Measurements from ENCODE around the gene PARD3B. TPM values are rescaled to one million over a fixed set of nuclear protein-coding genes. Genes with fewer than 3 reads are reported as not detected.

The PARD3B gene
- total and polyA plus RNA-seq, 5 donors: 3.0 to 18.6 (median 15.6) TPM

DNA sequence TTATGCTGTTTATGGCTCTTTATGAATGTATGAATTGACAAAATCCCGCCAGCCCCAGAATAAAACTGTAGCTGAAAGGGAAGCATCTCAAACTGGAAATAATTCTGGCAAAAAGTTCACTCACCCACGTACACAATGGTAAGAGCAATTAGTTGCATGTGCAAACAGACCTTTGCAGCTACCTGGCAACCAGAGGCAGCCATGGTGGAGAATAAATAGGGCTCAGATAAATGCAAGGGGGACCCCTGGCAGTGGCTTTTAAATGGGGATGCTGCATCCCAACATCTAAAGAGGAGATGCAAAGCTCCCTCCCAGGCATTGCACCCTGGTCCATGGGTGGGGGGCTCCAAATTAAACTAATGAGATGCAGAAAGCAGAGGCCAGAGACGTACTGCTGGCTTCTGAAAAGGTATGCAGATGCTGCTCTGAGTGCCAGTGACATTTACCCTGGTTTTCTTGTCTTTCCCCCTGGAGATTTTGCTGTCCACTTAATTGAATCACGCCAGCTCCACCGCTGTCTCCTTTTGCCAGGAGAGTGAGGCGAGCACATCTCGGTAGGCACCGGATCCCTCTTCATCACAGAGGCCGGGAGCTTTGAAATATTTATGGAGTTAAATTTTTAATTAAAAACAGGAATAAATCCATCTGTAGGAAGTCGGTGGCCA lies 1010.4 kb downstream of the PARD3B start:
- H3K27ac ChIP-seq (ENCODE audit: low read length): no peak overlapping the region
- H3K9me3 ChIP-seq (ENCODE audit: control insufficient read depth, low read length): no peaks in the 10 kb centered on the region
- H3K4me3 ChIP-seq (ENCODE audit: low read length): no peak overlapping the region
- DNase-seq (no peak), ATAC-seq (no peak)
- H3K27me3 ChIP-seq (ENCODE audit: control insufficient read depth, insufficient read depth): no peaks in the 10 kb centered on the region
- 95% methylated on average over 10 of the region's 10 CpGs for WGBS
- no peaks in the 10 kb centered on the region for H3K4me1 ChIP-seq (ENCODE audit: control insufficient read depth, insufficient read depth, low read length)
- intact Hi-C loops (cut with DNase I): no loop called here

DNA sequence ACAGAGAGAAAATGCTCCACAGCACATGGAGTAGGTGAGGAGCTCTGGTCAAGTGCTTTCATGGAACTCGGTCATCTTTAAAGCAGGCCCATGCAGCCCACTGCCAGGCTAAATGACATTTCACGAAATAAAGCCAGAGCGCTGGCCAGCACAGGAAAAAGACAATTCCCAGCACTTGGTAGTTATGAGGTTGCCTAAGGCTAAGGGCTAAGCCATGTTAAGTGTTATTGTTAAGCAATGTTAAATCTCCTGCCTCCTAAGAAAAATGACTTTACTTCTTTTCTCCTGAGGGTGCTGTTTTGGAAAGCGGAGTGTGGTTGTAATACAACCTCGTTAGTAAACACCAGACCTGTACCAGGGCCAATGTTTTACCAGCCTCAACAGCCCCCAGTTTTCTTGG lies 1011.1 kb downstream of the PARD3B start:
- H3K27ac ChIP-seq (ENCODE audit: low read length): no peak overlapping the region
- H3K27me3 ChIP-seq (ENCODE audit: control insufficient read depth, insufficient read depth): no peaks in the 10 kb centered on the region
- ATAC-seq: no peak
- no peaks in the 10 kb centered on the region for H3K4me1 ChIP-seq (ENCODE audit: control insufficient read depth, insufficient read depth, low read length)
- H3K9me3 ChIP-seq (ENCODE audit: control insufficient read depth, low read length): no peaks in the 10 kb centered on the region
- intact Hi-C loops (cut with DNase I): no loop called here
- H3K4me3 ChIP-seq (ENCODE audit: low read length): no peak overlapping the region
- 94% methylated on average over 5 of the region's 5 CpGs for WGBS
- no peak for DNase-seq

DNA sequence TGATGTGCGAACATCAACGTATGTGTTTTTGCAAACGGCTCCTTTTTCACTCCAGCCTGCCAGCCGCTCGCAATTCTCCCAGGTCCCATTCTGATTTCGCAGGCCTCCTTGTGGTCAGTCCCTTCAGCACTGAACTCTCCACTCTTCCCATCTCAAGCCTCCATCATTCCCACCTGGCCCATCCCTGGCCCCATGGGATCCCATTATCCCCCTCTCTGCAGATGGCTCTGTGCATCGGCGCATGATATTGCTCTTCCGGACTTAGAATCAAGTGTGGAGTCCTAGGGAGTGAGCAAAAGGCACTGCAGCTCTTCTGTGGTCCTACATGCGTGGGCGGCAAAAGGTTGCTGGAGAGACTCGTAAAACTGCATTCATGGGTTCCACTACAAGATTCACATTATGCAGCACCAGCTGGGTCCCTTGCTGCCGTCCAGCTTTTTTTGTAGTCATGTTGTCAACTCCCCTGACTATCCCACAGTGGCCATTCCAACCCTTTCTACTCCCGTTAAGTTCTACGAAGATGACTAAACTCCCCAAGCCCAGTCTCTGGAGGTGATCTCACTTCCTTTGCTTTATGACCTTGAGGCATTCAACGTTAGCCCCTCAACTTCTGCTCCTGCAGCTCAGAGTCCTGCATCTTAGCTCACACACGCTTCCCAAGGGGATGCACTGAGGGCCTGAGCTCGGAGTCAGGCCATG lies 1011.7 kb downstream of the PARD3B start:
- Histone ChIP-seq H3K4me1 (ENCODE audit: control insufficient read depth, insufficient read depth, low read length) (no peaks in the 10 kb centered on the region), H3K27ac (ENCODE audit: low read length) (no peak overlapping the region), H3K9me3 (ENCODE audit: control insufficient read depth, low read length) (no peaks in the 10 kb centered on the region), H3K4me3 (ENCODE audit: low read length) (no peak overlapping the region), H3K27me3 (ENCODE audit: control insufficient read depth, insufficient read depth) (no peaks in the 10 kb centered on the region)
- 88% methylated on average over 18 of the region's 18 CpGs for whole genome bisulfite sequencing
- peak in 1 of 3 donors; percentile 18 for DNase-seq
- ATAC-seq: no peak
- intact Hi-C loops (cut with DNase I): no loop called here

DNA sequence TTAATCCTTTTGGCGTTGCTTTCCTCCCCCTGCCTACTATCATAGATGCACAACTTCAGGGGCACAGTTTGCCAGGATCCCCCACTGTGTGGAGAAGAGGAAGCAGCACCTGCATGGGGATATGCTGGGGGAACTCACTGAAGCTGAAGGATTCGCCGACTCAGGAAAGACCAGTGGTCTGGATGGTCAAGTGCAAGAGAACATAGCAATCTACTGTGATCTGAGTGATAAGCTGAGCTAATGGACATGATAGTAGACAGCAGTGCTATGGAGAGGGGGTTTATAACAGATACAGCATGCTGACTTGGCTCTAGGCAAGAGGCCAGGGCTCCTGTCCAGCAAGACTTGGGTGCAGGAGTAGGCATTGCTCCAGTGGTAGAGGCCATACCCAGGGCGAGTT lies 1012.6 kb downstream of the PARD3B start:
- DNase-seq (peak in 1 of 3 donors; percentile 54), ATAC-seq (no peak)
- no peaks in the 10 kb centered on the region for H3K4me1 ChIP-seq (ENCODE audit: control insufficient read depth, insufficient read depth, low read length)
- no peak overlapping the region for H3K4me3 ChIP-seq (ENCODE audit: low read length)
- no peak overlapping the region for H3K27ac ChIP-seq (ENCODE audit: low read length)
- no peaks in the 10 kb centered on the region for H3K27me3 ChIP-seq (ENCODE audit: control insufficient read depth, insufficient read depth)
- 95% methylated on average over 4 of the region's 4 CpGs for WGBS
- intact Hi-C loops (cut with DNase I): no loop called here
- no peaks in the 10 kb centered on the region for H3K9me3 ChIP-seq (ENCODE audit: control insufficient read depth, low read length)

DNA sequence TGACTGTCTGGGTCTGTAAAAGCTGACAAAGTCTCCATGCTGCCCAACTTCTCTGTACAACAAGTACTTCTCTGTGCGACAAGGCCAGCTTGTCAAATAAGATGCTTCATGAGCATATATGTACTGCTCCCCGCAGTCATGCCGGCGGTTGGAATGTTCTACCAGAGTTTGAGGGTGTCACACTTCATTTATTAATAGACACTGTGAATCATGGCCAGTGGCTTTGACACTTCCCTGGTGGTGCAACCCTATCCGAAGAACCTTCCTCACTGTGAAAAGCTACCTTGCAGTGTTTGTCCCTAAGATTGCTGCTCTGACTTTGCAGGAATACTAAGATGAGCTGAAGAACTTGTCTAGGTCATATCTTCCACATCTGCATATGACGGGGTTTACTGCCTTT lies 1016.2 kb downstream of the PARD3B start:
- Histone ChIP-seq H3K4me1 (ENCODE audit: control insufficient read depth, insufficient read depth, low read length) (no peaks in the 10 kb centered on the region), H3K9me3 (ENCODE audit: control insufficient read depth, low read length) (no peaks in the 10 kb centered on the region), H3K4me3 (ENCODE audit: low read length) (no peak overlapping the region), H3K27me3 (ENCODE audit: control insufficient read depth, insufficient read depth) (no peaks in the 10 kb centered on the region), H3K27ac (ENCODE audit: low read length) (no peak overlapping the region)
- WGBS: 86% methylated on average over 6 of the region's 6 CpGs
- intact Hi-C loops (cut with DNase I): no loop called here
- DNase-seq (no peak), ATAC-seq (no peak)

DNA sequence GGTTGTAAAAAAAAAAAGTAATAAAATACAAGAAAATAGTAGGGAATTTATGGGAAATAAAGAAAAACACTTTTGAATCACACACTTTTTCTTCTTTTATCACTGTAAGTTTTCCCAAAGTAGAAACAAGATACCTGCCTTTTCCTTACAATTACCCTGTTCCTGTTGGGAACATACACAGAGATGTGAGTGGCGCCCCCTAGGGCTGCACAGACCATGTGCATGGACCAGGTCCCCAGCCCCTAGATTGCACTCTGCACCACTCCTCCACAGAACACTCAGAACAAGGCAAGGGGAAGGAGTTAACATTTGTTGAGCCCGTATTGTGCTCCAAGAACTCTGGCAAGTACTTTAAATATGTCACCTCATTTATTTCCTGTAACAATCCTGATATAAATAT lies 1018.4 kb downstream of the PARD3B start:
- DNase-seq (peak in 2 of 3 donors; percentile 54 to 72), ATAC-seq (no peak)
- Histone ChIP-seq H3K9me3 (ENCODE audit: control insufficient read depth, low read length) (no peaks in the 10 kb centered on the region), H3K27ac (ENCODE audit: low read length) (no peak overlapping the region), H3K4me3 (ENCODE audit: low read length) (no peak overlapping the region), H3K27me3 (ENCODE audit: control insufficient read depth, insufficient read depth) (no peaks in the 10 kb centered on the region), H3K4me1 (ENCODE audit: control insufficient read depth, insufficient read depth, low read length) (no peaks in the 10 kb centered on the region)
- 53% methylated on average over 2 of the region's 2 CpGs for WGBS
- intact Hi-C loops (cut with DNase I): no loop called here

DNA sequence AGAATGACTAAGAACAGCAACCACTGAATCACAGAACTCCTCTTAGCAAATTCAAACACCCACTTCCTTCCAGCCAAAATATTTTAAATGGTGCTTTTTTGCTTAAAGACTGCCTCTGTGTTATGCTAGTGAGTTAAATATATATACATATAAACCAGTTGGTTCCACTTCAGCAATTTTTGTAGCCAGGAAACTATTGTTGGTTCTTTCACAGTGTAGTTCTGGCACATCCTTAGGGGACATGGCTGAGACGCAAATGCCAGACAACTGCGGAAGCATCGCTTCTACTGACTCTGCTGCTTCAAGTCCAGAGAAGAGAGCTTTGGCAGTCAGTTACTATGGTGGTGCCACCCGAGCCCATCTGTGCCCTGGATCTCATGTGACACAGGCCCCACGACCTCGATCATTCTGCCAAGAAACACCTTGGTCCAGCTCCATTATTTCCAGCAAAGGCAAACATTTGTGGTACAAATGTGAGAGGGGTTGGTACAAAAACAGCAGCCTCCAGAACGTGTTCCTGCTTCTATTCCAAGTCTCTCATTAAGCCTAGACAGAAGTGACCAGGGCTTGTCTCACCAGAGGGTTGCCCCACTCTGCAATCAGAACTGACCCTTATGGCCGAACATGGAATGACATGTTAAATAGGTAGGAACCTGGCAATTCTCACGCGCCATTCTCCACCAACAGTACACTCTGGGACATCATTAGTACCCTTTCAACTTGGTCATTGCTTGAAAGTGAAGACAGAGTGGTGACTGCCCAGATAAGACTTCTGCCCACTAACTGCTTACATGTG lies 1019.3 kb downstream of the PARD3B start:
- no peaks in the 10 kb centered on the region for H3K9me3 ChIP-seq (ENCODE audit: control insufficient read depth, low read length)
- WGBS: 75% methylated on average over 10 of the region's 10 CpGs
- no peak overlapping the region for H3K4me3 ChIP-seq (ENCODE audit: low read length)
- DNase-seq (peak in 1 of 3 donors; percentile 11), ATAC-seq (no peak)
- H3K27ac ChIP-seq (ENCODE audit: low read length): no peak overlapping the region
- intact Hi-C loops (cut with DNase I): no loop called here
- H3K4me1 ChIP-seq (ENCODE audit: control insufficient read depth, insufficient read depth, low read length): no peaks in the 10 kb centered on the region
- no peaks in the 10 kb centered on the region for H3K27me3 ChIP-seq (ENCODE audit: control insufficient read depth, insufficient read depth)

DNA sequence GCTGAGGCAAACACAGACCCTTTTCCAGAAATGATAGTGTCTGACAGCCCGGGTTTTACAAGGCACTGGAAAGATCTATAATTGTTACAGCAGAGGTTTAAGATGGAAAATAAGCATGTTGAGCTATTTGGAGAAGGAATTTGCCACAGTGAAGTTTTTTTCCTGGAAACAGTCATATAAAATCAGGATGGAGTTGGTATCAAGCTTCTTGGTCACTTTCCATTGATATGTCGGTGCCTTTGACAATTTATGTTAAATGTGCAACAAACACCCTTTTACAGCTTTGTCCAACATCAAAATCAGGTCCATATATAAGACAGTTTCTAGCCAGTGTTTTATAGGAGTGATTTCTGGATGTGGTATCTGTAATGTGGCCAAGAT lies 1019.9 kb downstream of the PARD3B start:
- Histone ChIP-seq H3K4me1 (ENCODE audit: control insufficient read depth, insufficient read depth, low read length) (no peaks in the 10 kb centered on the region), H3K27me3 (ENCODE audit: control insufficient read depth, insufficient read depth) (no peaks in the 10 kb centered on the region), H3K4me3 (ENCODE audit: low read length) (no peak overlapping the region), H3K27ac (ENCODE audit: low read length) (no peak overlapping the region), H3K9me3 (ENCODE audit: control insufficient read depth, low read length) (no peaks in the 10 kb centered on the region)
- intact Hi-C loops (cut with DNase I): no loop called here
- 43% methylated on average over 2 of the region's 2 CpGs for WGBS
- no peak for DNase-seq
- ATAC-seq: no peak

DNA sequence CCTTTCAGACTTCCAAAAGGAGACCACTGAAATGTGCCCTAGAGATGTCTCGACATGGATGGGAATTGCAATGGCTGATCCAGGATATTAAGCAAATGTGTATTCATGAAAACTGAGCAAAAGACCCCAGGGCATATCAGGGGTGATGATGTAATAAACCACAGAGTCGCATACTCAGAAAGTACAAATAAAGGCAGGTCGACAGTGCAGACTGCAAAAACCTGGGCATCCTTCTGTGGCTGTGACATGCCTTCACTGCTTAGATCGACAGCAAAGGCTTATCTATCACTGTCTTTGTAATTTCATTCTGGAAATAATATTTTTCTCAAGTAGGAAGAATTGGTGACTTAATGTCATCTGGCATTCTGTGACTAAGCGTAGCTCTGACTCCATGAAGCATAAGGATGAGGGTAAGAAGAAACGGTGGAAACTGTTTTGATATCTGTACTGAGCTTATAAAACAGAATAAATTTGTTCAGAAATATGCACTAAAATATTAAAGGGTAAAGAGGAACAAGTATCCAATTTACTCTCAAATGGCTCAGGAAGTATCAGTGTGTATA lies 1021.4 kb downstream of the PARD3B start:
- intact Hi-C loops (cut with DNase I): no loop called here
- DNase-seq (no peak), ATAC-seq (no peak)
- 70% methylated on average over 6 of the region's 6 CpGs for WGBS
- Histone ChIP-seq H3K27me3 (ENCODE audit: control insufficient read depth, insufficient read depth) (no peaks in the 10 kb centered on the region), H3K9me3 (ENCODE audit: control insufficient read depth, low read length) (no peaks in the 10 kb centered on the region), H3K4me3 (ENCODE audit: low read length) (no peak overlapping the region), H3K4me1 (ENCODE audit: control insufficient read depth, insufficient read depth, low read length) (no peaks in the 10 kb centered on the region), H3K27ac (ENCODE audit: low read length) (no peak overlapping the region)

DNA sequence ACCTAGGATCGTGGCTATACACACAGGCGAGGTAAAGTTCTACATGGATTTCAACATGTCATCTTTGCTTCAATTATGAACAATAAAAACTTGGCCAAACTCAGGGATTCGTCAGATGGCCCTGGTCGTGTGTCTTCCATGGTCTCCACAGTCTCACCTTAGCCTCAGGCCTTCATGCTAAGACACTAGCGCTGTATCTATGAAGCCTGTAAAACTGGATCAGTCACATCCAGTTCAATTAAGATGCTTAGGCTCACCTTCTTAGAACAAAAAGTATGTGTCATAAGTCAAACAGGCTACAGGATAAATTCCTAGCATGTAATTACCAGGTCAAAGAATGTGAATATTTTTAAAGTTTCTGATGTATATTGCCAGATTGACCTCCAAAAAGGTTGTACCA lies 1023.3 kb downstream of the PARD3B start:
- Histone ChIP-seq H3K9me3 (ENCODE audit: control insufficient read depth, low read length) (no peaks in the 10 kb centered on the region), H3K4me3 (ENCODE audit: low read length) (no peak overlapping the region), H3K4me1 (ENCODE audit: control insufficient read depth, insufficient read depth, low read length) (no peaks in the 10 kb centered on the region), H3K27ac (ENCODE audit: low read length) (no peak overlapping the region), H3K27me3 (ENCODE audit: control insufficient read depth, insufficient read depth) (no peaks in the 10 kb centered on the region)
- intact Hi-C loops (cut with DNase I): no loop called here
- WGBS: 95% methylated on average over 5 of the region's 5 CpGs
- DNase-seq: no peak
- no peak for ATAC-seq

DNA sequence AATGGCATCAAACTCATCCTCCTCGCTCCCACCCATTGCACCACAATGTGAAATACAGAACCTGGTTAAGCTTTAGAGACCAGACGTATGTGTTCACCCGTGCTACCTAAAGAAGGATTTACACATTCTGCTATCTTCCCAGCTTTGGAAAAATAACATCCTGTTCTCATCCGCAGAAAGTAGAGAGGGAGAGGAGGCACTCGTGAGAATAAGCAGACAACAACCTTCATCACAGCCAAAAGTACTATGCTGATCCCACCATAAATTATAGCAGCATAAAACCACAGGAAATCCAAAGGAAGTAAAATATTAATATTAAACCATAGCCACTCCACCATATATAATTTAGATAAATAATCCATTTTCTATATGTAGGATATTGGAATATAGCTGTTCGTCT lies 1025.4 kb downstream of the PARD3B start:
- WGBS: 85% methylated on average over 6 of the region's 6 CpGs
- H3K4me3 ChIP-seq (ENCODE audit: low read length): no peak overlapping the region

More for the DNA sequence above, 1025.4 kb downstream of the PARD3B start:
- no peaks in the 10 kb centered on the region for H3K27me3 ChIP-seq (ENCODE audit: control insufficient read depth, insufficient read depth)
- intact Hi-C loops (cut with DNase I): no loop called here
- H3K27ac ChIP-seq (ENCODE audit: low read length): no peak overlapping the region
- H3K4me1 ChIP-seq (ENCODE audit: control insufficient read depth, insufficient read depth, low read length): no peaks in the 10 kb centered on the region
- DNase-seq (no peak), ATAC-seq (no peak)
- no peaks in the 10 kb centered on the region for H3K9me3 ChIP-seq (ENCODE audit: control insufficient read depth, low read length)

Measured in right cardiac atrium (tissue), 5 donors.